HEK293T (cell line): ENCODE data around the gene SGIP1.

Experiments
- ELF4 ChIP-seq: fragments of 450-650 bp; IDR thresholded peaks from 2 replicates; pipeline ENCODE4 v1.6.1; 2017; ENCODE audit warnings: antibody characterized with exemption
- FOXM1 ChIP-seq: fragments of 450-650 bp; IDR thresholded peaks from 2 replicates; pipeline ENCODE4 v1.6.1; 2017; ENCODE audit warnings: mild to moderate bottlenecking, borderline replicate concordance
- HDGF ChIP-seq: fragments of 450-650 bp; IDR thresholded peaks from 2 replicates; pipeline ENCODE4 v1.6.1; 2017; ENCODE audit warnings: antibody characterized with exemption, borderline replicate concordance
- NFRKB ChIP-seq: fragments of 450-650 bp; IDR thresholded peaks from 2 replicates; pipeline ENCODE4 v1.6.1; 2016; ENCODE audit warnings: mild to moderate bottlenecking, moderate library complexity
- PKNOX1 ChIP-seq: fragments of 450-650 bp; IDR thresholded peaks from 2 replicates; pipeline ENCODE4 v1.6.1; 2016
- SP1 ChIP-seq: fragments of 450-650 bp; IDR thresholded peaks from 2 replicates; pipeline ENCODE4 v1.6.1; 2017
- TARDBP ChIP-seq: fragments of 450-650 bp; IDR thresholded peaks from 2 replicates; pipeline ENCODE4 v1.6.1; 2016

GRCh38 chr1:66729119-66729518 is 195.2 kb downstream of the SGIP1 start:
- no peak for TF ChIP-seq TARDBP
- no peak for TF ChIP-seq SP1
- no peak for TF ChIP-seq FOXM1
- no peak for TF ChIP-seq PKNOX1
- no peak for TF ChIP-seq HDGF
- TF ChIP-seq NFRKB, result no peak
- no peak for TF ChIP-seq ELF4
